ENCODE measurements around the gene RABL6. TPM values are rescaled to one million over a fixed set of nuclear protein-coding genes. Genes with fewer than 3 reads are reported as not detected.
"Not testable (repeated sequence)": the region's sequence is repeated elsewhere in the genome, so short reads cannot be mapped to it uniquely, and the experiment has no call there.

The RABL6 gene
- polyA plus RNA-seq, 4 donors, result 56.6 to 76.5 (median 64.3) TPM

DNA sequence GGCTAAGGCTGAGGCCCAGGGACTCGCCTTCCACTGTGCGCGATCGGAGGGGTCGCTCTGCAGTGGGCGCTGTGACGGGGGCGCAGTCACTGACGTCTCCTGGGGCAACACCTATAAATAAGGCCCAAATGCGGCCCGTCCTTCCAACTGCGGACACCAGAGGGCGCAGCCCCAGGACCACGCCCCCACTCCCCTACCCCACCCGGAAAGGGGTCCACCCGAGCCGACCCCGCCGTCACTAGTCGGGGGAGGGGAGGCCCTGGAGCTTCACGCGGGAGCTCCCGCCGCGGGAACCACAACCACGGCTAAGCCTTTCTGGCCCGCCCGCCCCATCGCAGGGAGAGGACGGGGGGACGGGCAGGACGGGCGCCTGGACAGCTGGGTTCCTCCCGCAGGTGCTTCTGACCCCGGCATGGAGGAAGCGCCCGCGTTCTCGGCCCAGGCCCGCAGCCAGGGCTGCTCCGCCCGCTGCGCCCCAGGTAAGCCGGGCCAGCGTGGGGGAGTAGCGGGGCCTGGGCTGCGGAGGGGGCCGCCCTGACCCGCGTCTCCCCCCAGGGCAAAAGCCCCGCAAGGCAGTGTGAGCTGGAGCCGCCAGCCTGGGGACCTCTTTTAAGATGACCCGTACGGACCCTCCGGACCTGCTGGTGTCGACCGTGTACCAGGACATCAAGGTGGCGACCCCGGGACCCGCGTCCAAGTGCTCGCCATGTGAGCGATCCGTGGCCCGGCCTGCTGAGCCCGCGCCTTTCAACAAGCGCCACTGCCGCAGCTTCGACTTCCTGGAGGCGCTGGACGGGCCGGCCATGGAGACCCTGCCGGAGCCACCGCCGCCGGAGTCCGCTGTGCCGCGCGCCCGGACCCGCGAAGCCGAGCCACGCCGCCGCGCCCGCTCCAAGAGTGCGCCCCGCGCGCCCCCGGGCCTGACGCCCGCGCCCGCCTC is 36.3 kb downstream of the RABL6 start:
- not testable (repeated sequence) for DNase-seq (ENCODE audit: low read depth in 4 of 4, low spot score in 3 of 4)

DNA sequence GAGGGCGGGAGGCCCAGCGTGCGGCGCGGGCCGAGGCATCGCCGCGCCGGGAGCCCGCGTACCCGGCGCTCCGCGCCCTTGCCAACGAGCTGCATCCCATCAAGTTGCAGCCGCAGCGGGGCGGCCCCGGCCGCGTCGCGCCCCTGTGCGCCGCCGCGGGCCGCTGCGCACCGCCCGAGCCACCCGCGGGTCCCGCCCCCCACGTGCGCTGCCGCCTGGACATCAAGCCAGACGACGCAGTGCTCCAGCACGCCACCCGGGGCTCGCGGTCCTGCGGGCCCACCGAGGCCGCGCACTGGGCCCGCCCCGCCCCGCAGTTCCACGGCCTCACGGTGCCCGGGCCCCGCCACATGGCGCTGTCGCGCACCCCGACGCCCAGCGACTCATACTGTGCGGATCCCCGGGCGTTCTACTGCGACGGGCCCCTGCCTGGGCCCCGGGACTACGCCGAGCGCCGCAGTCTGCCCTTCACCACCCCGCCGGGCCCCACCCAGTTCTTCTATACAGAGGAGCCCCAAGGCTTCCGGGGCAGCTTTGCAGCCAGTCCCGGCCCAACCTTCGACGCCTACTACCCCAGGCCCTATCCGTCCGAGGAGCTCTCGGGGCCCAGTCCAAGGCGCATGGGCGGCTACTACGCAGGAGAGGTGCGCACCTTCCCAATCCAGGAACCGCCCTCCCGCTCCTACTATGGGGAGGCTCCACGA is 37.2 kb downstream of the RABL6 start:
- DNase-seq (ENCODE audit: low read depth in 4 of 4, low spot score in 3 of 4), result no peak

DNA sequence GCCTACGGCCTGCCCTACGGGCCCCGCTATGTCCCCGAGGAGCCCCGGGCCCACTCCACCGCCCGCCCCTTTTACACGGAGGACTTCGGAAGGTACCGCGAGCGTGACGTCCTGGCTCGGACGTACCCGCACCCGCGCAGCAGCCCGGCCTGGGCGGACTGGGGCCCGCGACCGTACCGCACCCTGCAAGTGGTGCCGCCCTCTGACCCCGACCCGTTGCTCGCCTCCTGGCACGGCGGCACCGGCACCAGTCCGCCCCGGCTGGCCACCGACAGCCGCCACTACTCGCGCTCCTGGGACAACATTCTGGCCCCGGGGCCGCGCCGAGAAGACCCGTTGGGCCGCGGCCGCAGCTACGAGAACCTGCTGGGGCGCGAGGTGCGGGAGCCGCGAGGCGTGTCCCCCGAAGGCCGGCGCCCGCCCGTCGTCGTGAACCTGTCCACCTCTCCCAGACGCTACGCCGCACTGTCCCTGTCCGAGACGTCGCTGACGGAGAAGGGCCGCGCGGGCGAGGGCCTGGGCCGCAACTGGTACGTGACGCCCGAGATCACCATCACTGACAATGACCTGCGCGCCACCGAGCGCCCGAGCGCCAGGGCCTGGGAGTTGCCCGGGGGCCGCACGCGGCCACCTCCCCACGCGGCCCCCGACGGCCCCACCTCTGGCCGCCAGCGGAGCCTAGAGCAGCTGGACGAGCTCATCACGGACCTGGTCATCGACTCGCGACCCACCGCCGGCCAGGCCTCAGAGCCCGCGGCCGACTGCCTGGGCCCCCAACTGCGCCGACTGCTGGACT is 37.9 kb downstream of the RABL6 start:
- DNase-seq (ENCODE audit: low read depth in 4 of 4, low spot score in 3 of 4), result no peak

DNA sequence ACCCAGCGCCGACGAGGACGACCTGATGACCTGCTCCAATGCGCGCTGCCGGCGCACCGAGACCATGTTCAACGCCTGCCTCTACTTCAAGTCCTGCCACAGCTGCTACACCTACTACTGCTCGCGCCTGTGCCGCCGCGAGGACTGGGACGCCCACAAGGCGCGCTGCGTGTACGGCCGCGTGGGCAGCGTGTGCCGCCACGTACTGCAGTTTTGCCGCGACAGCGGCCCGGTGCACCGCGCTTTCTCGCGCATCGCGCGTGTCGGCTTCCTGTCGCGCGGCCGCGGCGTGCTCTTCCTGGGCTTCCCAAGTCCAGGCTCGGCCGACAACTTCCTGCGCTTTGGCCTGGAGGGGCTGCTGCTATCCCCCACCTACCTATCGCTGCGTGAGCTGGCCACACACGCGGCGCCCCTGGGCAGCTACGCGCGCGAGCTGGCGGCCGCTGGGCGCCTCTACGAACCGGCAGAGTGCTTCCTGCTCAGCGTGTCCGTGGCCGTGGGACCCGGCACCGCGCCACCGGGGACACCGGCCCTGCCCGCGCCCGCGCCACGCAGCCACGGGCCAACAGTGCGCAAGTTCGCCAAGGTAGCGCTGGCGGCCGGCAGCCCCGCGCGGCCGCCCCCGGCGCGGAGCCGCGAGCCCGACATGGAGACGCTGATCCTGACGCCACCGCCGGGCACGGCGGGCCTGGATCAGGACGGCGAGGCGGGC is 38.8 kb downstream of the RABL6 start:
- DNase-seq (ENCODE audit: low read depth in 4 of 4, low spot score in 3 of 4), result no peak

DNA sequence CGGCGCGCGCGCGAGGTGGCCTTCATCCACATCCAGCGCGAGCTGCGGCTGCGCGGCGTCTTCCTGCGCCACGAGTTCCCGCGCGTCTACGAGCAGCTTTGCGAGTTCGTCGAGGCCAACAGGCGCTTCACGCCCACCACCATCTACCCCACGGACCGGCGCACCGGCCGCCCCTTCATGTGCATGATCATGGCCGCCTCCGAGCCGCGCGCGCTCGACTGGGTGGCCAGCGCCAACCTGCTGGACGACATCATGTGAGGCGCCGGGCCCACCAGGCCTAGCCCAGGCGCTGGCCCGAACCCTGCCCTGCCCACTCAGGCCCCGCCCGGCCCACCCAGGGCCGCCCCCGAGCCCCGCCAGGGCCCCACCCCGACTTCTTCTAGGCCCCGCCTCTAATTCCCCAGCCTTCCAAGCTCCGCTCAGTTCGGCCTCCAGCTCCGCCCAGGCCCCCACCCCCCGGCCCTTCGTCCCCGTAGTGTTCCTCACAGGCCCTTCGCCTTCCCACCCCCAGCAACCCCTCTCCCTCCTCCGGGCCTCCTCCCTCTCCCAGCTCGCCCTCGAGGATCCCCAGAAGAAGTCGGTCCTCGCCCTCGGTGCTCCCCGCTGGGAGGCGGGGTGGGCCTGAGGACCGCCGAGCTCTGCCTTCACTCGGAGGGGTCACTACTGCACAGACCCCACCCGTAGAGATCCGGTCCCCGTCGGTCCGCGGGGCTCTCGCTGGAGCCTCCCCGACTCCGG is 39.5 kb downstream of the RABL6 start:
- DNase-seq (ENCODE audit: low read depth in 4 of 4, low spot score in 3 of 4), result no peak

DNA sequence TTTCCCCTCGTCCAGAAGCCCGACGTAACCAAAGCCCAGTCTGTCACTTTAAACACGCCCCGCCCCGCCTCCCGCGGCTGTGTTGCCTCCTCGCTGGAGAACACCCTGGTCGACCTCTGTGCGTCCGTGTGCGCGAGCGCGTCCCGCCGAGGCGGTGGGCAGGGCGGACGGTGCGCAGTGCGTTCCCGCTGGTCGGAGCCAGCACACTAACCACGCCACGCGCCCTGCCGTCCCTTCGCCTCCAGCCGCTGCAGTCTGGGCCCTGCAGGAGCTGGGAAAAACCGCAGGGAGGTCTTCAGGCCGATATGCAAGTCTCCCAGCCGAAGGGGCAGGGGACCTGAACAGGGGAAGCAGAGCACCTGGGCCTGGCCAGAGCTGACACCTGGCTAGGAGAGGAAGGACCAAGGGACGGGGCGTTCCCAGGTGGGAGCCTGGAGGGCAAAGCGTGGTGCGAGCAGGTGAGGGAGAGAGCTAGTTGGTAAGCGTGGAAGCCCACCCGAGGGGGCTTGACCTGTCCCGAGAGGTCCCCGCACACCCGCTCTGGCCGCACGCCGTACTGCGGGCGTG is 40.2 kb downstream of the RABL6 start:
- DNase-seq (ENCODE audit: low read depth in 4 of 4, low spot score in 3 of 4), result no peak

DNA sequence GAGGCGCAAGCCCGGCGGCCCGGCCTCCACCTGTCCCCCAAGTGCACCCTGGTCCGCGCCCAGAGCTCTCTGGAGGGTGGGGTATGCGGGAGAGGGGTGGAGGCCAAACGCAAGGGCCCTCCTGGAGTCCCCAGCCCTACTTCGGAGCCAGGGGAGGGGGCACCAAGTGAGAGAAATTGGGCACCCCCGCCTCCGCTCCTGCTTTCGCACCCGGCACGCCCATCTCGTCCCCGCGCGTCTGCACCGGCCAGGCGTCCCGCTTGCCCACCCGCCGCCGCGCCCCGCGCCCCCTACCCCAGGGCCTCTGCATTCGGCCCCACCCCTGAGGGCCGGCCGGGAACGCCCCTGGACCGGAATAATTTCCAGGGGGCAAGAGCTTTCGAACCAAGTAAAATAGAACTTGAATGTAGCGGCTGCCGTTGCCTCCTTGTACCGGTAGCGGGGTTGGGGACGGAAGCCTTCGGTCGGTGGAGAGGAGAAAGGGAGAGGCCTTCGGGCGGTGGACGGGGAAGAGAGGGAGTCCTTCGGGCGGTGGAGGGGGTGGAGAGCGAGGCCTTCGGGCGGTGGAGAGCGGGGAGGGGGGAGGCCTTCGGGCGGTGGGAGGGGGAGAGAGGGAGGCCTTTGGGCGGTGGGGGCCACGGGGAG is 40.8 kb downstream of the RABL6 start:
- DNase-seq (ENCODE audit: low read depth in 4 of 4, low spot score in 3 of 4), result no peak

DNA sequence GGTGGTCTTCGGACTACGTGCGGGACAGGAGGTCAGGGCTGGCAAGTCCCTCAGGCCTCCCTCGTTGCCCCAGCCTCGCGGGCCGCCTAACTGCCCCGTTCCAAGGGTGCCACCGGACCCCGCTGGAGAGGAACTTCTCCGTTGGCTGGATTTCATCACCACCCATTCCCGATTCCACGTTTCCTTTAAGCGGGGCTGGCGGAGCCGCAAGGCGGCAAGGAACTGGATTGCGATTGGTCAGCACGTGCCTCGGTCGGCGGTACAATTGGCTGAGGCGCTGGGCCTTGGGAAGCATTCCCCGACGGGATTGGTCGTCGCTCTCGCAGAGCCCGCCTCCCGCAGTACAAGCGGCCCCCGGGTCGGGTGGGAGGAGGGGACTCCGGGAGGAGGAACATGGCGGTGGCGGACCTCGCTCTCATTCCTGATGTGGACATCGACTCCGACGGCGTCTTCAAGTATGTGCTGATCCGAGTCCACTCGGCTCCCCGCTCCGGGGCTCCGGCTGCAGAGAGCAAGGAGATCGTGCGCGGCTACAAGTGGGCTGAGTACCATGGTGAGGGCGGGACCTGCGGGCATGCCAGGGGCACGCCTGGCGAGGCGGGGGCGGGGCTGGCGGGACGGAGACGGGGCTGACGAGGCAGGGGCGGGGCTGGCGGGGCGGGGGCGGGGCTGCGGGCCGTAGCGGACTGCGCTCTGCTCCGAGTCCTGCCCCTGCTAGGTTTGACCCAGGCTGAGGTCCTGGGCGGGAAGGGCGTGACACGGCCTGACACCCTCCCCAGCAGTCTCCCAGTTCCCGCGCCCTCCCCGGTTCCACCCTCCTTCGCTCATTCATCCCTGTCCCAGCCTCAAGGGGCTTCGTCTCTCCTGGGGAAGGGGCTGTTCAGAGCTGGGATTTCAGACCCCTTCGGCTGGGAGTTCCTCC is 41.6 kb downstream of the RABL6 start, which contains the start of gene PHPT1:
TSS of gene PHPT1 (plus strand) at position 372 of the 922 bp plus-strand sequence. CDS start at position 394, 22 bp downstream.
- DNase-seq (ENCODE audit: low read depth in 4 of 4, low spot score in 3 of 4), result peak; percentile 97 to 99 (median 97)

DNA sequence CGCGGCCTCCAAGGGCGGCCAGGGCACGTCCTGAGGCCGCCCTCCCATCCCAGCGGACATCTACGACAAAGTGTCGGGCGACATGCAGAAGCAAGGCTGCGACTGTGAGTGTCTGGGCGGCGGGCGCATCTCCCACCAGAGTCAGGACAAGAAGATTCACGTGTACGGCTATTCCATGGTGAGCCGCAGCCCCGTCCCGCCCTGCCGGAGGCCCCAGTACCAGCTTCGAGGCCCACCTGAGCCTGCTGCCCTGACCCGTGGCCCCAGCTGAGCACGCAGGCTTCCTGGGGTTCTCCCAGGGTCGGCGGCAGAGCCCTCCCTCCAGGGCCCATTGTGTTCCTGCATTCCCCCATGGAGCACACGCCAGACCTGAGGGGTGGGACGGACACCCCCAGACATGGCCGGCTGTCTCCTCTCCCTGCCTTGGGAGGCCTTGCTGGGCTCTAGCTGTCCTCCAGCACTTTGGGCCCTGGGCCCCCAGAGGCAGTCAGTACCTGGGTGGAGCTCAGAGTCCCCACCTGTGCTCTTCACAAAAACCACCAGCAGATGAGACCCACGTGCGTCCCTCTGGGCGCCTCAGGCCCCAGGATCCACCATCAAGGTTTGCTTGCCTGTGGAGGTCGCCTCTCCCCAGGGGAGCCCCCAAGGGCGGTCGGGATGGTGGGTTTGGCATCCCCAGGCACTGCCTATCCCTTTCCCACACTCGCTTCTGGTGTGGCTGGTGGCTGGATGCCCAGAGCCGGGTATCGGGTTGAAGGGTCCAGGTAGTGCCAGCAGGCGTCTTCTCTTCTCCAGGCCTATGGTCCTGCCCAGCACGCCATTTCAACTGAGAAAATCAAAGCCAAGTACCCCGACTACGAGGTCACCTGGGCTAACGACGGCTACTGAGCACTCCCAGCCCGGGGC is 42.5 kb downstream of the RABL6 start:
- DNase-seq (ENCODE audit: low read depth in 4 of 4, low spot score in 3 of 4), result no peak

DNA sequence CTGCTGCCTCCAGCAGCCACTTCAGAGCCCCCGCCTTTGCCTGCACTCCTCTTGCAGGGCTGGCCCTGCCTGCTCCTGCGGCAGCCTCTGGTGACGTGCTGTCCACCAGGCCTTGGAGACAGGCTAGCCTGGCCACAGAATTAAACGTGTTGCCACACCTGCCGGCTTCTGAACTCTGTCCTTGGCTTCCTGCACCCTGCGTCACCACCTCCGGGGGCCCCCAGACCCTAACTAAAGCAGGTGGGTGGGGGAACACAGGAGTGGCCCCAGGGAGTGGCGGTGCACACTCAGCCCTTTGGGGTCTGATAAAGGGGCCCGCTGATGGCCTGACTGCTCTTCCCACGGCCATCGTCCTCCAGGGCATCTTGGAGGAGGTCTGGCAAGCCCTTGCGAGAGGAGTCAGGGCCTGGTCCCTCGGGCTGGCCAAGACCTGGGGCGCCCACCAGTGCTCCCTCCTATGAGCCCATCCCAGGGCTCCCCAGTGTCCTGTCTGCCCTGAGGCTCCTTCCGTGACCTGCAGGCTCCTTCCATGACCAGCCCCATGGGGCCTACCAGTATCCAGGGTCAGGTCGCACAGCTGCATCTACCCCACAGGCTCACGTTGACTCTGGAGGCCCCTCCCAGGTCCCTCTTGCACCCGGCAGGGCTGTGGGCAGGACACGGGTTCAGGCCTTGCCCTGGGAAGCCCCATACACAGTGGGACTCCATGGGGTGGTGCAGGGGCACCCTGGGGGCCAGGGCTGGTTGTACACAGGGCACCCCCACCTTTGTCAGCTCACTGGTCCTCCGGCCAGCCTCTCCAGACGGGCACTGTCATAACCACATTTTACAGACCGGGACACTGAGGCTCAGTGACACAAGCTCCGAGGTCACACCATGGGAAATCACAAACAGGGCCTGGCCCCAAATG is 43.4 kb downstream of the RABL6 start:
- no peak for DNase-seq (ENCODE audit: low read depth in 4 of 4, low spot score in 3 of 4)

DNA sequence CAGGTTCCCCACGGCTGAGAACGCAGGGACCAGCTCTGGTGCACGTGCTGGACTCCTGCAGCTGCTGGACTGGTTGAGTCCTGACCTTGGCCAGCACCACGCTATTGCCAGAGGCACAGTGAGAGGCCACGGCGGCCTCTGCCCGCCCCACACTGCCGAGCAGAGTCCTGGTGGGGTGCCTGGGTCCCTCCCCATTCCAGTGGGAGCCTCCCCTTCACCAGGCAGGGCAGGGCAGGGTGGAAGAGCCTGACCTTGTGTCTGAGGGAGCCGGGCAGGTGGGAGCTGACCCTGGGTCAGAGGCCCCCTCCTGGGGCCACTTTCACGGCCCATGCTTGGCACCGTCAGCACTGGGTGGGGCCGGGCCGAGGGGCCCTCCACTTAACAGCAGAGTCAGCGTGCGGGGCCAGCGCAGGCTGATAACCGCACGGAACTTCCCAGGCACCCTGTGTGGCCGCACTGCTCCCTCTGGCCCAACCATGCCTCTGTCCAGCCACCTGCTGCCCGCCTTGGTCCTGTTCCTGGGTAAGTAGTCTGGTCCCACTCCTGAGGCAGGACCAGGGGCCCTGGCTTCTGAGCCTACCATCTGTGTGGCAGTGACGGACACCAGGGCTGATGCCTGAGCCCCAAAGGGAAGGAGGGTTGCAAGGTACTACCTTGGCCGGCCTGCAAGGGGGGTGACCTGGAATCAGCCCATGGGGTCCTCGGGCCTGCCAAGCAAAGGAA is 44.4 kb downstream of the RABL6 start, which contains the start of gene MAMDC4:
TSS of gene MAMDC4 (plus strand) at position 406 of the 723 bp plus-strand sequence. CDS start at position 477, 71 bp downstream.
- no peak for DNase-seq (ENCODE audit: low read depth in 4 of 4, low spot score in 3 of 4)

DNA sequence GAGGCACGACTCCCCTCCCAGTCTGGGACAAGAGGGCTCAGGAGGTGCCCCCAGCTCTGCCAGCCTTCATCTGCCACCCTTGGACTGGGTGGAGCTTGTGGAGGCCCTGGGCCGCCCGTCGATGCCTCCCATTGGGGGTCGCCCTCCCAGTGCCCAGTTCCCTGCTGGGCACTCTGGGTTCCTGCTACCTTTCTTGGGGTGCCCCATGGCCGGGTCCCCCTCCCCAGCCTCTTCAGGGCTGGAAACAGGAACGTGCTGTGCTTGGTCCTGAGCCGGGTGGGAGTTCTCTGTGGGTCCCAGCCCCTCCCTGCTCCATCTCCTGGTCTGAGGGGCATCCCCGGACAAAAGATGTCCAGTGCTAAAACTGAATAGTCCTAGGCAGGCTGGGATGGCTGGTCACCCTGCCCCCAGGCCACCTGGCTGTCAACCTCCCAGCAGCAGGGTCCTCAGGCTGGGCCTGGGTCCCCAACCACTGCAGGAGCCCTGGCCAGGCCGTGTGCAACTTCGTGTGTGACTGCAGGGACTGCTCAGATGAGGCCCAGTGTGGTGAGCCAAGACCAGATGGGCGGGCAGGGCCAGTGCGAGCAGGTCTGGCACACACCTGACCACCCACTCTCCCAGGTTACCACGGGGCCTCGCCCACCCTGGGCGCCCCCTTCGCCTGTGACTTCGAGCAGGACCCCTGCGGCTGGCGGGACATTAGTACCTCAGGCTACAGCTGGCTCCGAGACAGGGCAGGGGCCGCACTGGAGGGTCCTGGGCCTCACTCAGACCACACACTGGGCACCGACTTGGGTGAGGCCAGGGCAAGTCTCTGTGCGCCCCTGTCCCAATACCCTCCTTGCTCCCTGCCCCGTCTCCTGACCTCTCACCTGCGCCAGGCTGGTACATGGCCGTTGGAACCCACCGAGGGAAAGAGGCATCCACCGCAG is 45.2 kb downstream of the RABL6 start:
- DNase-seq (ENCODE audit: low read depth in 4 of 4, low spot score in 3 of 4), result no peak

DNA sequence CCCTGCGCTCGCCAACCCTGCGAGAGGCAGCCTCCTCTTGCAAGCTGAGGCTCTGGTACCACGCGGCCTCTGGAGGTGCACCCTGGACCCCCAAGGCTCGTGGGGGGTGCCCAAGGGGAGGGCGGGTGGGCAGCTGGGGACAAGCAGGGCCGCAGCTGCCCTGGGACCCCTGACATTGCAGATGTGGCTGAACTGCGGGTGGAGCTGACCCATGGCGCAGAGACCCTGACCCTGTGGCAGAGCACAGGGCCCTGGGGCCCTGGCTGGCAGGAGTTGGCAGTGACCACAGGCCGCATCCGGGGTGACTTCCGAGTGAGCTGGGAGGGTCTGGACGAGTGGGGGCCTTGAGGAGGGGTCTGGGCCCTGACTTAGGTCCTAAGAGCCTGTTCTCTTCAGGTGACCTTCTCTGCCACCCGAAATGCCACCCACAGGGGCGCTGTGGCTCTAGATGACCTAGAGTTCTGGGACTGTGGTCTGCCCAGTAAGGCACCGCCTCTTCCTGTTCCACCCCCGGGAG is 45.9 kb downstream of the RABL6 start:
- DNase-seq (ENCODE audit: low read depth in 4 of 4, low spot score in 3 of 4), result no peak
